ENCODE measurements around the gene FARS2.

The FARS2 gene

DNA sequence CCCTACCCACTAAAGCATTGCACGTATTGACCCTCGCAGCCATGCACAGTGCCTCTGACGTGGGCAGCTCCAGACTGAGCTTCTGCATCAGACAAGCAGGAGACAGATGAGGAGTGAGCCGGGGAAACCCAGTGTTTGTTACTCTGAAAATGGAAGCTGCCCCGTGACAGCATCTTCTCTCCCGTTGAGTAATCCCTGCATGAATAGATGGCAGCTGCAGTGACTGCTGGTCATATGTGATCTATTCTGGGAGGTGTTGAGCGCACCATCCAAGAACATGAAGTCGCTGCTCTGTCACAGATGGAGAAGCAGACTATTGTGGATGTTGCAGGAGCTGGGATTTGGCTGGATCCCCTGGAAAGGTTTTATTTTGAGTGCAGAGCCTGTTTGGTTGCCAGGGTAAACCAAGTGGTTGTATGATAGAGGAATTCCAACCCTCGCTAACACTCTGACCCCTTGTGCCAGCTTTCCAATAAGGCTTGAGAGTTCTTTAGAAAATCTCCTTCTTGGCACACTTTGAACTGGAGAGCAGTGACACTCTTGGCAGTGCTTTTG is 503.2 kb downstream of the FARS2 start:
- H3K27me3 ChIP-seq (replicated peaks; ENCODE audit: control insufficient read depth, insufficient read depth, low read length), result no peaks in the 10 kb centered on the region
- DNase-seq (ENCODE audit: extremely low read depth, insufficient read length), result no peak
- no peak overlapping the region for H3K4me3 ChIP-seq (replicated peaks; ENCODE audit: low read depth, low read length)
- H3K36me3 ChIP-seq (ENCODE audit: control insufficient read depth, insufficient read depth, low read length), result no peaks in the 10 kb centered on the region
- TF ChIP-seq, protein P1, sequence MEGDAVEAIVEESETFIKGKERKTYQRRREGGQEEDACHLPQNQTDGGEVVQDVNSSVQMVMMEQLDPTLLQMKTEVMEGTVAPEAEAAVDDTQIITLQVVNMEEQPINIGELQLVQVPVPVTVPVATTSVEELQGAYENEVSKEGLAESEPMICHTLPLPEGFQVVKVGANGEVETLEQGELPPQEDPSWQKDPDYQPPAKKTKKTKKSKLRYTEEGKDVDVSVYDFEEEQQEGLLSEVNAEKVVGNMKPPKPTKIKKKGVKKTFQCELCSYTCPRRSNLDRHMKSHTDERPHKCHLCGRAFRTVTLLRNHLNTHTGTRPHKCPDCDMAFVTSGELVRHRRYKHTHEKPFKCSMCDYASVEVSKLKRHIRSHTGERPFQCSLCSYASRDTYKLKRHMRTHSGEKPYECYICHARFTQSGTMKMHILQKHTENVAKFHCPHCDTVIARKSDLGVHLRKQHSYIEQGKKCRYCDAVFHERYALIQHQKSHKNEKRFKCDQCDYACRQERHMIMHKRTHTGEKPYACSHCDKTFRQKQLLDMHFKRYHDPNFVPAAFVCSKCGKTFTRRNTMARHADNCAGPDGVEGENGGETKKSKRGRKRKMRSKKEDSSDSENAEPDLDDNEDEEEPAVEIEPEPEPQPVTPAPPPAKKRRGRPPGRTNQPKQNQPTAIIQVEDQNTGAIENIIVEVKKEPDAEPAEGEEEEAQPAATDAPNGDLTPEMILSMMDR (IDR thresholded peaks at IDR 0.05; ENCODE audit: insufficient read depth, low read length, poor library complexity, severe bottlenecking), result no peak

DNA sequence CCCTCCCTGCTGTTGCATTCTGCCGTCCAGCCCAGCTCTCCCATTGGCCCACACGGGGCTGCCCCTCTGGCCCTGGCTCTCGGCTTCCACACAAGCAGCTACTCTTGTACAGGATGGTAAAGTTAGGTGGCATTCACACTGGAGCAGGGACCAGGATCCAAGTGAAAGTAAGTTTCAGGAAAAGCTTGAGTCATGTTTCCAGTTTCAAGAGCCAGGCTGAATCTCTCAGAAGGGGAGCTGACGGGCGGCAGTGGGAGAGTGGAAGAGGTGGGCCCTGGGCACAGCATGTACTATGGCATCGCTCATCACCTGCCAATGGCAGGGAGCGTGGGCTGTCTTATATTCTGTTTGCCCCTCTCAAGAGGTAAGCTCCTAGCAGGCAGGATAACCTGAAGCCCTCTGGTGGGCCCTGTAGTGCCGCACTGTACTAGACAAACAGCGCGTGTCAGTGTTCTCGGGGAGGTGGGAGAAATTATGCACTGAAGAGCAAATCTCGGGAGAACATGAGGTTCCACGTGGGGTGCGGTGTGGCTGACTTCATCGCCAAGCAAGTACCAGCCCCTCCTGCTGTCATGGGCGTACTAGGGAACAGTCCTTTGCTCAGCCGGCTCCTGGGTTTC is 503.9 kb downstream of the FARS2 start:
- Histone ChIP-seq H3K27me3 (replicated peaks; ENCODE audit: control insufficient read depth, insufficient read depth, low read length) (no peaks in the 10 kb centered on the region), H3K4me3 (replicated peaks; ENCODE audit: low read depth, low read length) (no peak overlapping the region), H3K36me3 (ENCODE audit: control insufficient read depth, insufficient read depth, low read length) (no peaks in the 10 kb centered on the region)
- TF ChIP-seq, protein P1 (IDR thresholded peaks at IDR 0.05; ENCODE audit: insufficient read depth, low read length, poor library complexity, severe bottlenecking), result no peak
- no peak for DNase-seq (ENCODE audit: extremely low read depth, insufficient read length)

DNA sequence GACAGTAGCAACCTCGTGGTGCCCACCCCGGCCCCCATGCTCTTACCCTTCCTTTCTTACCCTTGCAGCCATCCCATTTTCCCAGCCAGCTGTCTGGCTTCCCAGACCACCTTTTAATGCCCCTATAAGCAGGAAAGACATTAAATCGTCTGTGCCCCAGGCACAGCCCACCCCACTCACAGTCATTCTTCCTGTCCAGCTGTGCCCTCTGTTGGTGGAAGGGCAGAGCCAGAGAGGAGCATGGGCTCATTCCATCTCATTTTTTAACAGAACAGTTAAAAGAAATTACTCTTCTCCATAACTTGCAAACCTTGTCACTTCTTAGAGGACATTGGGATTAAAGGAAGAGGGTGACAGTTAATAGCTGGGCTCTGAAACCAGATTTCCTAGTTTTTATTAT is 504.9 kb downstream of the FARS2 start:
- no peak overlapping the region for H3K4me3 ChIP-seq (replicated peaks; ENCODE audit: low read depth, low read length)
- no peak for DNase-seq (ENCODE audit: extremely low read depth, insufficient read length)

DNA sequence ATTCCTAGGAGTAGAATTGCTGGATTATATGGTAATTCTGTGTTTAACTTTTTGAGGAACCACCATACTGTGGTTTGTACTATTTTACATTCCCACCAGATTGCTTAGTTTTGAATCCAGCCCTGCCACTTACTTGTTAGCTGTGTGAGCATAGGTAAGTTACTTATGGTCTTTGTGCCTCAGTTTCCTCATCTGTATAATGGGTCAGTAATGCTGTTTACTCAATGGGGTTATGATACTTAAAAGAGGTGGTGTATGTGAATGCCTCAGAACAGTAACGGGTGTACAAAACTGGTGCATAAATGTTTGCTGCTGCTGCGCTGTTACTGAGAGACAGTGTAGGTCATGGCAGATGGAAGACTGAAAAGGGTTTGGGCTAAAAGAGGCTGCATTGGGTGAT is 506.2 kb downstream of the FARS2 start:
- DNase-seq (ENCODE audit: extremely low read depth, insufficient read length), result no peak
- H3K36me3 ChIP-seq (ENCODE audit: control insufficient read depth, insufficient read depth, low read length), result peaks cover 1% of the 10 kb centered on the region
- H3K4me3 ChIP-seq (replicated peaks; ENCODE audit: low read depth, low read length), result no peak overlapping the region
- H3K27me3 ChIP-seq (replicated peaks; ENCODE audit: control insufficient read depth, insufficient read depth, low read length), result no peaks in the 10 kb centered on the region
- TF ChIP-seq, protein P1 (IDR thresholded peaks at IDR 0.05; ENCODE audit: insufficient read depth, low read length, poor library complexity, severe bottlenecking), result no peak

More for the DNA sequence above, 504.9 kb downstream of the FARS2 start:
- Histone ChIP-seq H3K36me3 (ENCODE audit: control insufficient read depth, insufficient read depth, low read length) (no peaks in the 10 kb centered on the region; the same call in 1 of the 2 replicates), H3K27me3 (replicated peaks; ENCODE audit: control insufficient read depth, insufficient read depth, low read length) (no peaks in the 10 kb centered on the region)
- TF ChIP-seq, protein P1 (IDR thresholded peaks at IDR 0.05; ENCODE audit: insufficient read depth, low read length, poor library complexity, severe bottlenecking), result peak; percentile 31

DNA sequence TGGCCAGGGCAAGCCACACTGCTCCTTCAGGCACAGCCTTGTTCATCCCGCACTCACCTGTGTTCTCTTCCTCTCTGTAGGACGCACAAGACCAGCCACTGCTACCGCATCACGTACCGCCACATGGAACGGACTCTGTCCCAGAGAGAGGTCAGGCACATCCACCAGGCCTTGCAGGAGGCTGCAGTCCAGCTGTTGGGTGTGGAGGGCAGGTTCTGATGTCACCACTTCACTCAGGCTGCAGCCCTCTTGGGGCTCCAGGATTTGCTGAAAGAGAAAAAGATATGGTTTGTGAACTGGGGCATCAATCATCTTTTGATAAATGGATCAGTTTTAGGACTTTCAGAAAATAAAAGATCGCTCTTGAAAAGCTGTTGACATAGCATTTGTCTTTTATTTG is 509.9 kb downstream of the FARS2 start:
- no peak for DNase-seq (ENCODE audit: extremely low read depth, insufficient read length)
- no peaks in the 10 kb centered on the region; the same call in 1 of the 2 replicates for H3K27me3 ChIP-seq (replicated peaks; ENCODE audit: control insufficient read depth, insufficient read depth, low read length)
- H3K4me3 ChIP-seq (replicated peaks; ENCODE audit: low read depth, low read length), result no peak overlapping the region
- H3K36me3 ChIP-seq (ENCODE audit: control insufficient read depth, insufficient read depth, low read length), result peaks cover 1% of the 10 kb centered on the region
- TF ChIP-seq, protein P1 (IDR thresholded peaks at IDR 0.05; ENCODE audit: insufficient read depth, low read length, poor library complexity, severe bottlenecking), result no peak
